WTC11 (cell line): ENCODE results near the gene KHDRBS1. TPM values are rescaled to one million over a fixed set of nuclear protein-coding genes. Genes with fewer than 3 reads are reported as not detected.

Source experiments
- ATAC-seq: fragments of 200-7000 bp; cut with Tn5 transposase; 2 replicates; pipeline ENCODE4 v1.10.0; 2021; ENCODE audit warnings: mild to moderate bottlenecking, moderate library complexity
- CTCF ChIA-PET: fragments of 300-600 bp; sonication (Branson Sonifier 250); formaldehyde crosslinking; loops from one replicate; lab custom pipeline; 2021; ENCODE audit warnings: antibody characterized with exemption; lab: Charles Lee
- POLR2A ChIA-PET: fragments of 350-600 bp; sonication (Branson Sonifier 250); formaldehyde crosslinking; loops from one replicate; lab custom pipeline; 2021; ENCODE audit warnings: antibody characterized with exemption; lab: Charles Lee
- DNase-seq: peaks from one replicate; pipeline ENCODE4 v3.0.0; 2021; ENCODE audit warnings: low spot score
- H3K27ac Mint-ChIP-seq: 2 replicates; pipeline ENCODE4 v1.8.0; 2021; ENCODE audit warnings: mixed read lengths
- H3K27me3 Mint-ChIP-seq: 2 replicates; pipeline ENCODE4 v1.8.0; 2021; ENCODE audit warnings: low read depth, mild to moderate bottlenecking, moderate library complexity, mixed read lengths
- H3K36me3 Mint-ChIP-seq: 2 replicates; pipeline ENCODE4 v1.8.0; 2021; ENCODE audit warnings: mixed read lengths
- H3K4me1 Mint-ChIP-seq: 2 replicates; pipeline ENCODE4 v1.8.0; 2022; ENCODE audit warnings: mixed read lengths
- H3K4me3 Mint-ChIP-seq: 2 replicates; pipeline ENCODE4 v1.8.0; 2021; ENCODE audit warnings: mild to moderate bottlenecking, moderate library complexity, mixed read lengths
- H3K9me3 Mint-ChIP-seq: 2 replicates; pipeline ENCODE4 v1.8.0; 2021; ENCODE audit warnings: mixed read lengths
- FOXJ3 ChIP-seq: sonication (generic); formaldehyde crosslinking; IDR thresholded peaks from 2 replicates; pipeline ENCODE4 v1.9.0; 2021; ENCODE audit warnings: missing genetic modification reagents, mild to moderate bottlenecking, borderline replicate concordance
- FOXP1 ChIP-seq: sonication (generic); formaldehyde crosslinking; IDR thresholded peaks from 2 replicates; pipeline ENCODE4 v1.8.0; 2022; ENCODE audit warnings: missing genetic modification reagents, mild to moderate bottlenecking, moderate library complexity, borderline replicate concordance
- HMGA2 ChIP-seq: fragments of 250-450 bp; sonication (Bioruptor Pico); IDR thresholded peaks from 2 replicates; pipeline ENCODE4 v1.4.0; 2021; ENCODE audit warnings: mild to moderate bottlenecking, moderate library complexity
- KAT7 ChIP-seq: sonication (generic); formaldehyde crosslinking; IDR thresholded peaks from 2 replicates; pipeline ENCODE4 v1.8.1; 2023; ENCODE audit warnings: missing genetic modification reagents, mild to moderate bottlenecking, borderline replicate concordance
- MXD4 ChIP-seq: fragments of 250-450 bp; sonication (Bioruptor Pico); IDR thresholded peaks from 2 replicates; pipeline ENCODE4 v1.8.0; 2021; ENCODE audit warnings: mild to moderate bottlenecking, moderate library complexity, borderline replicate concordance
- MYBL2 ChIP-seq: sonication (generic); formaldehyde crosslinking; IDR thresholded peaks from 2 replicates; pipeline ENCODE4 v1.8.1; 2023; ENCODE audit warnings: mild to moderate bottlenecking, moderate library complexity, missing genetic modification reagents
- NFATC4 ChIP-seq: fragments of 250-450 bp; sonication (Bioruptor Pico); IDR thresholded peaks from 2 replicates; pipeline ENCODE4 v1.9.0; 2021; ENCODE audit warnings: mild to moderate bottlenecking
- NFYB ChIP-seq: sonication (generic); formaldehyde crosslinking; conservative IDR thresholded peaks from 2 replicates; pipeline ENCODE4 v1.8.0; 2022; ENCODE audit warnings: low read depth, missing genetic modification reagents
- NR2C2 ChIP-seq: sonication (generic); formaldehyde crosslinking; IDR thresholded peaks from 2 replicates; pipeline ENCODE4 v1.8.0; 2022; ENCODE audit warnings: mild to moderate bottlenecking, missing genetic modification reagents
- NR3C1 ChIP-seq: sonication (generic); formaldehyde crosslinking; conservative IDR thresholded peaks from 2 replicates; pipeline ENCODE4 v1.8.1; 2023; ENCODE audit warnings: low read depth, mild to moderate bottlenecking, missing genetic modification reagents
- SMAD3 ChIP-seq: sonication (generic); formaldehyde crosslinking; IDR thresholded peaks from 2 replicates; pipeline ENCODE4 v1.8.0; 2022; ENCODE audit warnings: missing genetic modification reagents, mild to moderate bottlenecking, borderline replicate concordance
- ZNF121 ChIP-seq: sonication (generic); formaldehyde crosslinking; IDR thresholded peaks from 2 replicates; pipeline ENCODE4 v1.8.0; 2023; ENCODE audit warnings: missing genetic modification reagents
- ZNF317 ChIP-seq: sonication (generic); formaldehyde crosslinking; IDR thresholded peaks from 2 replicates; pipeline ENCODE4 v1.8.1; 2023; ENCODE audit warnings: low read depth, mild to moderate bottlenecking, moderate library complexity, missing genetic modification reagents, borderline replicate concordance
- ZNF416 ChIP-seq: fragments of 250-450 bp; sonication (Bioruptor Pico); IDR thresholded peaks from 2 replicates; pipeline ENCODE4 v1.9.0; 2021; ENCODE audit warnings: mild to moderate bottlenecking, inconsistent platforms
- total RNA-seq: library from RNA; stranded (reverse); gene quantifications from 3 replicates; pipeline ENCODE4 v1.2.3, GENCODE V29; 2021
- TF ChIP-seq, protein P1 (sequence below): fragments of 250-450 bp; sonication (Bioruptor Pico); conservative IDR thresholded peaks from 2 replicates; pipeline ENCODE4 v1.9.0; 2021; ENCODE audit warnings: mild to moderate bottlenecking
- TF ChIP-seq, protein P2 (sequence below): sonication (generic); formaldehyde crosslinking; IDR thresholded peaks from 2 replicates; pipeline ENCODE4 v1.8.1; 2022; ENCODE audit warnings: low read depth, mild to moderate bottlenecking, moderate library complexity, missing genetic modification reagents, borderline replicate concordance
- TF ChIP-seq, protein P3 (sequence below): fragments of 200-600 bp; IDR thresholded peaks from 2 replicates; pipeline ENCODE4 v1.8.0; 2022; ENCODE audit warnings: antibody characterized with exemption
- TF ChIP-seq, protein P4 (sequence below): fragments of 250-450 bp; sonication (Bioruptor Pico); IDR thresholded peaks from 2 replicates; pipeline ENCODE4 v1.9.0; 2021; ENCODE audit warnings: moderate library complexity, mild to moderate bottlenecking, inconsistent platforms, borderline replicate concordance
- TF ChIP-seq, protein P5 (sequence below): sonication (generic); formaldehyde crosslinking; IDR thresholded peaks from 2 replicates; pipeline ENCODE4 v1.8.1; 2023; ENCODE audit warnings: mild to moderate bottlenecking, missing genetic modification reagents
- TF ChIP-seq, protein P6 (sequence below): sonication (generic); formaldehyde crosslinking; IDR thresholded peaks from 2 replicates; pipeline ENCODE4 v1.8.0; 2022; ENCODE audit warnings: missing genetic modification reagents

KHDRBS1 gene
- total RNA-seq, 1 experiment from 2014 or later: 264 TPM

DNA sequence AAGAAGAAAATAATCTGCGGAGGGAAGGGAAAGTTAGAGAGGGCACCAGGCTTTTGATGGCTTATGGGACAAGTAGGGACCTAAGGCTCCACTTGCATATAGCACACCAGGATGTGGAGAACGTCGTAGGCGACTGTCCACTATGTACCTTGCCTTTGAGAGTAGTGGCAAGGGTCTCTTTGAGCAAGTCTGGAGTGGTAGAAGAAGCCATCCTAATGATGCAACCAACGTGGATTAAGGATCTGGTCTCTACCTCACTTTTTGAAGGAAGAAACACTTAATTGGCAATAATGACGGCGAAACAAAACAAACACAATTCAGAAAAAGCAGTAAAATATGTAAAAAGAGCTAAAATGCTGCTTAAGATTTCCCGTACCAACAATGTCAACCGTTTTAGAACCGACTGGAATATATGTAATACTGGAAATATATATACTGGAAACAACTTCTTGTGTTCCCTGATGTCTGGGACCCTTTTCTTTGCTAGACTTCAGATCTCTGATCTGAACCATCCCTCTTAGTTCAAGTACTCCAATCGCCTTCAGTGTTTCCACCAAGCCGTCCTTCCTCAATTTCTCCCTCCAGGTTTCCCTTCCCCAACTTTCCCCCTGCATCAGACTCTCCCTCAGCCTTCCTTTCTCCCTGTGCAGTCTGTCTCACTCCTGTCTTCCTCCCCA lies 821 bp upstream of the KHDRBS1 start:
- peaks cover 26% of the 10 kb centered on the region for H3K36me3 Mint-ChIP-seq
- no peak for ATAC-seq
- CTCF ChIA-PET: interaction anchor here (0.6 to 2.2 kb wide), 7 partner anchors 8 to 87 kb away, joined by 3 to 12 read pairs (median 4); partner anchors contain the start of gene TMEM39B
- DNase-seq: no peak
- H3K27ac Mint-ChIP-seq: peak overlapping the region; percentile 99
- TF ChIP-seq ZNF317 (CRISPR knock-in tag) (no peak), FOXJ3 (CRISPR knock-in tag) (no peak), NFYB (CRISPR knock-in tag) (no peak), NR2C2 (CRISPR knock-in tag) (no peak), HMGA2 (no peak), NFATC4 (CRISPR knock-in tag) (no peak), NR3C1 (CRISPR knock-in tag) (no peak), MXD4 (CRISPR knock-in tag) (no peak), MYBL2 (CRISPR knock-in tag) (no peak)
- TF ChIP-seq, protein P1, sequence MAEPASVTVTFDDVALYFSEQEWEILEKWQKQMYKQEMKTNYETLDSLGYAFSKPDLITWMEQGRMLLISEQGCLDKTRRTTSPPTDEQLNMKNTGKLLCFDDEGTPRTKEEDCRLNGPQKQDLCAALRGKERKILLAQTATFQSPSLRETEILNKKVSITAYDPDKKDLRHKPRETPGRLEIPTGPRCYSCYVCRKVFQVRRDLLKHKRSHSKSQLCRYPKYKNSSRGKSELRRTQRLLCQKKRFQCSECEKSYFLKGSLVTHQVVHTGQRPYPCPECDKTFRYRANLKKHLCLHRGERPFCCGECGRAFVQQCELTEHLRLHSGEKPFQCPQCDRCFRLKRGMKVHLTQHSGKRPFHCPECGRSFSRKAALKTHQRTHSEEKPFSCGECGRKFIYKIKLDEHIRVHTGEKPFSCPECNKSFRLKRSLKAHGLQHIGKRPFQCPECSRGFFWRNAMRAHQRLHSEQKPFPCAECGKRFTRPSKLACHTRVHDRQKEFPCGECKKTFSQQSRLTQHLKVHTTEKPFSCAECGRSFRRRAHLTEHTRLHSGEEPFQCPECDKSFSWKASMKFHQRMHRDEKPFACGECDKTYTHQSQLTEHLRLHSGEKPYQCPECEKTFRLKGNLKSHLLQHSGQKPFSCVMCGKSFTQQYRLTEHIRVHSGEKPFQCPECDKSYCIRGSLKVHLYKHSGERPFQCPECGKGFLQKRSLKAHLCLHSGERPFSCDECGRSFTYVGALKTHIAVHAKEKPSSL (CRISPR knock-in tag): no peak
- TF ChIP-seq, protein P2, sequence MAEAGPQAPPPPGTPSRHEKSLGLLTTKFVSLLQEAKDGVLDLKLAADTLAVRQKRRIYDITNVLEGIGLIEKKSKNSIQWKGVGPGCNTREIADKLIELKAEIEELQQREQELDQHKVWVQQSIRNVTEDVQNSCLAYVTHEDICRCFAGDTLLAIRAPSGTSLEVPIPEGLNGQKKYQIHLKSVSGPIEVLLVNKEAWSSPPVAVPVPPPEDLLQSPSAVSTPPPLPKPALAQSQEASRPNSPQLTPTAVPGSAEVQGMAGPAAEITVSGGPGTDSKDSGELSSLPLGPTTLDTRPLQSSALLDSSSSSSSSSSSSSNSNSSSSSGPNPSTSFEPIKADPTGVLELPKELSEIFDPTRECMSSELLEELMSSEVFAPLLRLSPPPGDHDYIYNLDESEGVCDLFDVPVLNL (CRISPR knock-in tag): no peak
- TF ChIP-seq, protein P3, sequence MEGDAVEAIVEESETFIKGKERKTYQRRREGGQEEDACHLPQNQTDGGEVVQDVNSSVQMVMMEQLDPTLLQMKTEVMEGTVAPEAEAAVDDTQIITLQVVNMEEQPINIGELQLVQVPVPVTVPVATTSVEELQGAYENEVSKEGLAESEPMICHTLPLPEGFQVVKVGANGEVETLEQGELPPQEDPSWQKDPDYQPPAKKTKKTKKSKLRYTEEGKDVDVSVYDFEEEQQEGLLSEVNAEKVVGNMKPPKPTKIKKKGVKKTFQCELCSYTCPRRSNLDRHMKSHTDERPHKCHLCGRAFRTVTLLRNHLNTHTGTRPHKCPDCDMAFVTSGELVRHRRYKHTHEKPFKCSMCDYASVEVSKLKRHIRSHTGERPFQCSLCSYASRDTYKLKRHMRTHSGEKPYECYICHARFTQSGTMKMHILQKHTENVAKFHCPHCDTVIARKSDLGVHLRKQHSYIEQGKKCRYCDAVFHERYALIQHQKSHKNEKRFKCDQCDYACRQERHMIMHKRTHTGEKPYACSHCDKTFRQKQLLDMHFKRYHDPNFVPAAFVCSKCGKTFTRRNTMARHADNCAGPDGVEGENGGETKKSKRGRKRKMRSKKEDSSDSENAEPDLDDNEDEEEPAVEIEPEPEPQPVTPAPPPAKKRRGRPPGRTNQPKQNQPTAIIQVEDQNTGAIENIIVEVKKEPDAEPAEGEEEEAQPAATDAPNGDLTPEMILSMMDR: no peak
- TF ChIP-seq, all 79 proteins: peak for 0
- POLR2A ChIA-PET: interaction anchor here (0.7 to 1.0 kb wide), 2 partner anchors 11 to 58 kb away, joined by 4 to 6 read pairs; no protein-coding TSS in a partner anchor
- Mint-ChIP-seq H3K27me3 (peaks cover 9% of the 10 kb centered on the region), H3K4me1 (peaks cover 34% of the 10 kb centered on the region), H3K4me3 (peak overlapping the region; percentile 90), H3K9me3 (no peaks in the 10 kb centered on the region)

DNA sequence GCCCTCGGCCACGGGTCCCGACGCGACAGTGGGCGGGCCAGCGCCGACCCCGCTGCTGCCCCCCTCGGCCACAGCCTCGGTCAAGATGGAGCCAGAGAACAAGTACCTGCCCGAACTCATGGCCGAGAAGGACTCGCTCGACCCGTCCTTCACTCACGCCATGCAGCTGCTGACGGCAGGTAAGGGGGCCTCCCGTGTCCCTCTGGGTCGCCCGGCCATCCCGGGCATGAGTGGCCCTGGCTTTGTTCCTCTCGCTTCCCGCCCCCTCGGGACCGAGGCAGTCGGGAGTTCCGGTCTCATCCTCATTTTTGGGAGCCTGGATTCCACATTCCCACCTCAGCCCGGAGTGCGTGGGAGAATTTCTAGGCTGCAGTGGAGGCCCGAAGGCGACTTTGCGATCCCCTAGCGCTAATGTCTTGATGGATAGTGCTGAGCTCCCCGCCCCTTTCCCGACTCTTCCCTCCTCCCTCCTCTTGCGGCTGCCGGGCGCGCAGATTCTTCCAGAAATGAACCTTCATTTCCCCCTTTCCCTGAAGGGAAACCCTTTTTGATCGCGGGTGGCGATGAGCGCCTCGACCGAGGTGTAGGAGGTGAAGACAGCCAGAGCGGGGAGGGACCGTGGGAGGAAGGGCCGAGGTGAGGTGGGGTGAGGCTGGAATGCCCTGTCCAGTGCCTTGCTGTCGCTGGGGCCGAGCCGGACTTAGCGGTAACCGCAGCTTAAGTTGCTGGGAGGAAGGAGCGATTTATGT lies 705 bp downstream of the KHDRBS1 start:
- Mint-ChIP-seq H3K4me3 (peak overlapping the region; percentile 98), H3K27me3 (peaks cover 9% of the 10 kb centered on the region), H3K36me3 (peaks cover 26% of the 10 kb centered on the region), H3K27ac (peak overlapping the region; percentile 93), H3K4me1 (peaks cover 24% of the 10 kb centered on the region), H3K9me3 (no peaks in the 10 kb centered on the region)
- TF ChIP-seq, protein P4, sequence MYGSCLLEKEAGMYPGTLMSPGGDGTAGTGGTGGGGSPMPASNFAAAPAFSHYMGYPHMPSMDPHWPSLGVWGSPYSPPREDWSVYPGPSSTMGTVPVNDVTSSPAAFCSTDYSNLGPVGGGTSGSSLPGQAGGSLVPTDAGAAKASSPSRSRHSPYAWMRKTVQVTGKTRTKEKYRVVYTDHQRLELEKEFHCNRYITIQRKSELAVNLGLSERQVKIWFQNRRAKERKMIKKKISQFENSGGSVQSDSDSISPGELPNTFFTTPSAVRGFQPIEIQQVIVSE (CRISPR knock-in tag): no peak
- 0 out of 2 replicates have a peak, but pooled peaks have one; percentile 11 for TF ChIP-seq ZNF121 (CRISPR knock-in tag)
- no peak for TF ChIP-seq ZNF416 (CRISPR knock-in tag)
- no peak; the same call in 1 of the 2 replicates for TF ChIP-seq SMAD3 (CRISPR knock-in tag)
- TF ChIP-seq, protein P5, sequence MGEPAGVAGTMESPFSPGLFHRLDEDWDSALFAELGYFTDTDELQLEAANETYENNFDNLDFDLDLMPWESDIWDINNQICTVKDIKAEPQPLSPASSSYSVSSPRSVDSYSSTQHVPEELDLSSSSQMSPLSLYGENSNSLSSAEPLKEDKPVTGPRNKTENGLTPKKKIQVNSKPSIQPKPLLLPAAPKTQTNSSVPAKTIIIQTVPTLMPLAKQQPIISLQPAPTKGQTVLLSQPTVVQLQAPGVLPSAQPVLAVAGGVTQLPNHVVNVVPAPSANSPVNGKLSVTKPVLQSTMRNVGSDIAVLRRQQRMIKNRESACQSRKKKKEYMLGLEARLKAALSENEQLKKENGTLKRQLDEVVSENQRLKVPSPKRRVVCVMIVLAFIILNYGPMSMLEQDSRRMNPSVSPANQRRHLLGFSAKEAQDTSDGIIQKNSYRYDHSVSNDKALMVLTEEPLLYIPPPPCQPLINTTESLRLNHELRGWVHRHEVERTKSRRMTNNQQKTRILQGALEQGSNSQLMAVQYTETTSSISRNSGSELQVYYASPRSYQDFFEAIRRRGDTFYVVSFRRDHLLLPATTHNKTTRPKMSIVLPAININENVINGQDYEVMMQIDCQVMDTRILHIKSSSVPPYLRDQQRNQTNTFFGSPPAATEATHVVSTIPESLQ (CRISPR knock-in tag): no peak
- TF ChIP-seq FOXP1 (CRISPR knock-in tag): 0 out of 2 replicates have a peak, but pooled peaks have one; percentile 59
- TF ChIP-seq, protein P6, sequence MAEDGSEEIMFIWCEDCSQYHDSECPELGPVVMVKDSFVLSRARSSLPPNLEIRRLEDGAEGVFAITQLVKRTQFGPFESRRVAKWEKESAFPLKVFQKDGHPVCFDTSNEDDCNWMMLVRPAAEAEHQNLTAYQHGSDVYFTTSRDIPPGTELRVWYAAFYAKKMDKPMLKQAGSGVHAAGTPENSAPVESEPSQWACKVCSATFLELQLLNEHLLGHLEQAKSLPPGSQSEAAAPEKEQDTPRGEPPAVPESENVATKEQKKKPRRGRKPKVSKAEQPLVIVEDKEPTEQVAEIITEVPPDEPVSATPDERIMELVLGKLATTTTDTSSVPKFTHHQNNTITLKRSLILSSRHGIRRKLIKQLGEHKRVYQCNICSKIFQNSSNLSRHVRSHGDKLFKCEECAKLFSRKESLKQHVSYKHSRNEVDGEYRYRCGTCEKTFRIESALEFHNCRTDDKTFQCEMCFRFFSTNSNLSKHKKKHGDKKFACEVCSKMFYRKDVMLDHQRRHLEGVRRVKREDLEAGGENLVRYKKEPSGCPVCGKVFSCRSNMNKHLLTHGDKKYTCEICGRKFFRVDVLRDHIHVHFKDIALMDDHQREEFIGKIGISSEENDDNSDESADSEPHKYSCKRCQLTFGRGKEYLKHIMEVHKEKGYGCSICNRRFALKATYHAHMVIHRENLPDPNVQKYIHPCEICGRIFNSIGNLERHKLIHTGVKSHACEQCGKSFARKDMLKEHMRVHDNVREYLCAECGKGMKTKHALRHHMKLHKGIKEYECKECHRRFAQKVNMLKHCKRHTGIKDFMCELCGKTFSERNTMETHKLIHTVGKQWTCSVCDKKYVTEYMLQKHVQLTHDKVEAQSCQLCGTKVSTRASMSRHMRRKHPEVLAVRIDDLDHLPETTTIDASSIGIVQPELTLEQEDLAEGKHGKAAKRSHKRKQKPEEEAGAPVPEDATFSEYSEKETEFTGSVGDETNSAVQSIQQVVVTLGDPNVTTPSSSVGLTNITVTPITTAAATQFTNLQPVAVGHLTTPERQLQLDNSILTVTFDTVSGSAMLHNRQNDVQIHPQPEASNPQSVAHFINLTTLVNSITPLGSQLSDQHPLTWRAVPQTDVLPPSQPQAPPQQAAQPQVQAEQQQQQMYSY (CRISPR knock-in tag): no peak; the same call in 1 of the 2 replicates
- TF ChIP-seq KAT7 (CRISPR knock-in tag): peak; percentile 77; the same call in 1 of the 2 replicates
- ATAC-seq (peak; percentile 8), DNase-seq (peak; percentile 30)
- ChIA-PET POLR2A (interaction anchor here (0.7 to 0.9 kb wide), 2 partner anchors 48 to 58 kb away, joined by 4 to 5 read pairs; partner anchors contain the start of gene TMEM39B), CTCF (interaction anchor here (1.1 to 2.6 kb wide), 4 partner anchors 11 to 59 kb away, joined by 5 to 12 read pairs (median 7); partner anchors contain the start of gene TMEM39B)
